Kidney glomerular epithelial cell (primary cell): Measurements from ENCODE around the gene KIFC1.
"Not testable (repeated sequence)": the region's sequence is repeated elsewhere in the genome, so short reads cannot be mapped to it uniquely, and the experiment has no call there.

Experiments
- DNase-seq: peaks from one replicate; lab custom pipeline; 2025; lab: John Stamatoyannopoulos, UW

KIFC1 gene

GRCh38 chr6:33391278-33391921 lies at the start of gene KIFC1:
KIFC1 (plus strand) TSS chr6:33391823; CDS start chr6:33391986, 163 bp downstream.
- peak; percentile 100 for DNase-seq

GRCh38 chr6:33343606-33343952 lies 48.0 kb upstream of the KIFC1 start:
- not testable (repeated sequence) for DNase-seq

GRCh38 chr6:33343953-33344611 lies 47.5 kb upstream of the KIFC1 start:
- no peak for DNase-seq

- peak; percentile 53 for DNase-seq
Measured at GRCh38 chr6:33344701-33345697, 46.6 kb upstream of the KIFC1 start.

GRCh38 chr6:33346972-33347371 lies 44.7 kb upstream of the KIFC1 start:
- not testable (repeated sequence) for DNase-seq

- DNase-seq, result no peak
Measured at GRCh38 chr6:33347816-33348215, 43.8 kb upstream of the KIFC1 start.

GRCh38 chr6:33355860-33356259 lies 35.8 kb upstream of the KIFC1 start:
- not testable (repeated sequence) for DNase-seq

GRCh38 chr6:33356295-33356694 lies 35.3 kb upstream of the KIFC1 start:
- DNase-seq, result no peak

GRCh38 chr6:33357160-33357871 lies 34.3 kb upstream of the KIFC1 start:
- not testable (repeated sequence) for DNase-seq

GRCh38 chr6:33359331-33359730 lies 32.3 kb upstream of the KIFC1 start:
- DNase-seq, result no peak

GRCh38 chr6:33363486-33363885 lies 28.1 kb upstream of the KIFC1 start:
- not testable (repeated sequence) for DNase-seq

GRCh38 chr6:33364475-33365205 lies 27.0 kb upstream of the KIFC1 start:
- DNase-seq, result peak; percentile 10

- not testable (repeated sequence) for DNase-seq
Measured at GRCh38 chr6:33365206-33365971, 26.2 kb upstream of the KIFC1 start.

GRCh38 chr6:33367009-33367714 lies 24.5 kb upstream of the KIFC1 start:
- no peak for DNase-seq

GRCh38 chr6:33367715-33368025 lies 24.0 kb upstream of the KIFC1 start:
- DNase-seq, result not testable (repeated sequence)

GRCh38 chr6:33371901-33372300 lies 19.7 kb upstream of the KIFC1 start:
- DNase-seq, result not testable (repeated sequence)

GRCh38 chr6:33372526-33373123 lies 19.0 kb upstream of the KIFC1 start:
- DNase-seq, result no peak

GRCh38 chr6:33373960-33374910 lies 17.4 kb upstream of the KIFC1 start:
- DNase-seq, result no peak
